HFF-Myc (cell line): ENCODE data around the gene NEK10.

Experiments used
- DNase-seq: peaks from one replicate; pipeline ENCODE4 v3.0.0-alpha.2; 2011; ENCODE audit warnings: low read depth; ENCODE audit errors: extremely low read depth
- H3K4me3 ChIP-seq: replicated peaks from 2 replicates; pipeline ENCODE4 v1.5.1; 2011; ENCODE audit warnings: low read depth, mild to moderate bottlenecking, control low read depth, low read length
- CTCF ChIP-seq: IDR thresholded peaks from 2 replicates; pipeline ENCODE4 v1.5.1; 2012; ENCODE audit warnings: mild to moderate bottlenecking, low read depth, low read length, control low read depth; ENCODE audit errors: missing control alignments

The NEK10 gene

GRCh38 chr3:27089068-27089467 is 280.1 kb downstream of the NEK10 start:
- no peak overlapping the region for H3K4me3 ChIP-seq
- TF ChIP-seq CTCF: no peak

GRCh38 chr3:27085829-27086730 is 283.1 kb downstream of the NEK10 start:
- no peak overlapping the region for H3K4me3 ChIP-seq
- DNase-seq: no peak

More at GRCh38 chr3:27089068-27089467, 280.1 kb downstream of the NEK10 start:
- DNase-seq: no peak

GRCh38 chr3:27081992-27082607 is 287.1 kb downstream of the NEK10 start:
- no peak for TF ChIP-seq CTCF
- H3K4me3 ChIP-seq: no peak overlapping the region
- DNase-seq: no peak

More at GRCh38 chr3:27085829-27086730, 283.1 kb downstream of the NEK10 start:
- TF ChIP-seq CTCF: no peak

GRCh38 chr3:27081566-27081965 is 287.6 kb downstream of the NEK10 start:
- no peak for TF ChIP-seq CTCF

GRCh38 chr3:27080258-27080525 is 289.0 kb downstream of the NEK10 start:
- no peak for DNase-seq
- no peak overlapping the region for H3K4me3 ChIP-seq
- no peak for TF ChIP-seq CTCF

More at GRCh38 chr3:27081566-27081965, 287.6 kb downstream of the NEK10 start:
- DNase-seq: no peak
- no peak overlapping the region for H3K4me3 ChIP-seq

GRCh38 chr3:27079427-27080257 is 289.5 kb downstream of the NEK10 start:
- no peak for TF ChIP-seq CTCF
- H3K4me3 ChIP-seq: no peak overlapping the region
- no peak for DNase-seq
